ENCODE measurements around the gene LEFTY1.

- no peak for TF ChIP-seq GATA2 (IDR thresholded peaks at IDR 0.05; ENCODE audit: low read depth, low read length)
- TF ChIP-seq GATA3 (IDR thresholded peaks at IDR 0.05; ENCODE audit: low read depth, low read length): no peak
Measured at GRCh38 chr1:225885336-225885735, 3.6 kb downstream of the LEFTY1 start.

Data from SH-SY5Y (cell line).